ENCODE measurements around the gene PPM1E. TPM values are rescaled to one million over a fixed set of nuclear protein-coding genes. Genes with fewer than 3 reads are reported as not detected.

The PPM1E gene
- total RNA-seq, 3 donors from 2014 or later: 0.47 to 0.48 TPM; not detected in 1

GRCh38 chr17:59027750-59028149 lies 272.1 kb downstream of the PPM1E start:
- ATAC-seq (no peak), DNase-seq (no peak)
- intact Hi-C loops (cut with DNase I, micrococcal nuclease): no loop called here

GRCh38 chr17:59028328-59028727 lies 272.7 kb downstream of the PPM1E start:
- Histone ChIP-seq H3K9me3 (no peaks in the 10 kb centered on the region), H3K36me3 (ENCODE audit: low read depth) (no peaks in the 10 kb centered on the region), H3K4me1 (ENCODE audit: low read depth) (no peaks in the 10 kb centered on the region), H3K4me3 (no peak overlapping the region)
- no peak for TF ChIP-seq CTCF (IDR thresholded peaks at IDR 0.05)
- ATAC-seq (no peak), DNase-seq (no peak)
- intact Hi-C loops (cut with DNase I, micrococcal nuclease): no loop called here

More at GRCh38 chr17:59027750-59028149, 272.1 kb downstream of the PPM1E start:
- no peaks in the 10 kb centered on the region for H3K9me3 ChIP-seq
- H3K4me1 ChIP-seq (ENCODE audit: low read depth): no peaks in the 10 kb centered on the region
- H3K4me3 ChIP-seq: no peak overlapping the region
- TF ChIP-seq CTCF (IDR thresholded peaks at IDR 0.05): no peak
- H3K36me3 ChIP-seq (ENCODE audit: low read depth): no peaks in the 10 kb centered on the region

- Histone ChIP-seq H3K4me1 (ENCODE audit: low read depth) (no peaks in the 10 kb centered on the region), H3K36me3 (ENCODE audit: low read depth) (no peaks in the 10 kb centered on the region), H3K9me3 (no peaks in the 10 kb centered on the region), H3K4me3 (no peak overlapping the region)
- ATAC-seq (no peak), DNase-seq (no peak)
- no peak for TF ChIP-seq CTCF (IDR thresholded peaks at IDR 0.05)
- intact Hi-C loops (cut with DNase I, micrococcal nuclease): no loop called here
These were observed 275.2 kb downstream of the PPM1E start for GRCh38 chr17:59030811-59031210.

Other genes with a start within 250 kb of the PPM1E start
- 10 to 100 TPM; 38.9 to 61.9 (median 47.3) TPM for gene MTMR4, start 241.2 kb upstream of the PPM1E start, total RNA-seq
- under 1 TPM in 1 of 3 donors, not detected in 2; 0.28 TPM for gene TEX14, start 63.8 kb upstream of the PPM1E start, total RNA-seq
- 10 to 100 TPM in 2 of 3 donors, 1 to 10 TPM in 1; 6.2 to 20.3 (median 18.9) TPM for gene RAD51C, start 63.3 kb upstream of the PPM1E start, total RNA-seq